GM19463 (cell line): Measurements from ENCODE around the gene MPP4.
"Not testable (repeated sequence)": the region's sequence is repeated elsewhere in the genome, so short reads cannot be mapped to it uniquely, and the experiment has no call there.

Experiments
- ATAC-seq: cut with Tn5 transposase; IDR thresholded peaks from one replicate; pipeline ENCODE4 v1.9.1; 2021; ENCODE audit warnings: mild to moderate bottlenecking, moderate library complexity; ENCODE audit not compliant: unreplicated experiment

MPP4 gene

GRCh38 chr2:201673546-201673945 lies 24.9 kb downstream of the MPP4 start:
- no peak for ATAC-seq

GRCh38 chr2:201671205-201671604 lies 27.2 kb downstream of the MPP4 start:
- not testable (repeated sequence) for ATAC-seq

GRCh38 chr2:201669865-201670264 lies 28.6 kb downstream of the MPP4 start:
- ATAC-seq = no peak

- no peak for ATAC-seq
These were observed 30.0 kb downstream of the MPP4 start for GRCh38 chr2:201668402-201668910.

- ATAC-seq = no peak
These were observed 34.1 kb downstream of the MPP4 start for GRCh38 chr2:201664334-201664733.

- no peak for ATAC-seq
These were observed 37.1 kb downstream of the MPP4 start for GRCh38 chr2:201661366-201661765.

- no peak for ATAC-seq
These were observed 38.0 kb downstream of the MPP4 start for GRCh38 chr2:201660293-201660895.

GRCh38 chr2:201656740-201657139 lies 41.7 kb downstream of the MPP4 start:
- no peak for ATAC-seq

- no peak for ATAC-seq
These were observed 42.3 kb downstream of the MPP4 start for GRCh38 chr2:201656102-201656501.

- ATAC-seq = no peak
These were observed 43.6 kb downstream of the MPP4 start for GRCh38 chr2:201654616-201655384.

- no peak for ATAC-seq
These were observed 45.2 kb downstream of the MPP4 start for GRCh38 chr2:201653221-201653620.

GRCh38 chr2:201649442-201649841 lies 49.0 kb downstream of the MPP4 start:
- no peak for ATAC-seq

- no peak for ATAC-seq
These were observed 51.0 kb downstream of the MPP4 start for GRCh38 chr2:201647431-201647830.

- no peak for ATAC-seq
These were observed 54.4 kb downstream of the MPP4 start for GRCh38 chr2:201644001-201644400.

- ATAC-seq = peak; percentile 49
These were observed 55.1 kb downstream of the MPP4 start, which contains the start of gene TMEM237 for GRCh38 chr2:201643216-201643890. Gene TMEM237, minus strand, starts transcription at chr2:201643503. Its CDS starts 103 bp downstream, at chr2:201643400.

- ATAC-seq = peak; percentile 79
These were observed 55.7 kb downstream of the MPP4 start for GRCh38 chr2:201642579-201643215.

GRCh38 chr2:201642086-201642578 lies 56.3 kb downstream of the MPP4 start:
- ATAC-seq = peak; percentile 36

- no peak for ATAC-seq
These were observed 59.2 kb downstream of the MPP4 start for GRCh38 chr2:201639205-201639604.

GRCh38 chr2:201638326-201638725 lies 60.1 kb downstream of the MPP4 start:
- ATAC-seq = no peak

- no peak for ATAC-seq
These were observed 64.7 kb downstream of the MPP4 start for GRCh38 chr2:201633661-201634249.

- no peak for ATAC-seq
These were observed 67.4 kb downstream of the MPP4 start for GRCh38 chr2:201631041-201631440.
